Measurements from ENCODE around the gene ATE1. TPM values are rescaled to one million over a fixed set of nuclear protein-coding genes. Genes with fewer than 3 reads are reported as not detected.

ATE1 gene
- total and polyA plus RNA-seq, 8 donors, result 24.5 to 35.4 (median 31.9) TPM

DNA sequence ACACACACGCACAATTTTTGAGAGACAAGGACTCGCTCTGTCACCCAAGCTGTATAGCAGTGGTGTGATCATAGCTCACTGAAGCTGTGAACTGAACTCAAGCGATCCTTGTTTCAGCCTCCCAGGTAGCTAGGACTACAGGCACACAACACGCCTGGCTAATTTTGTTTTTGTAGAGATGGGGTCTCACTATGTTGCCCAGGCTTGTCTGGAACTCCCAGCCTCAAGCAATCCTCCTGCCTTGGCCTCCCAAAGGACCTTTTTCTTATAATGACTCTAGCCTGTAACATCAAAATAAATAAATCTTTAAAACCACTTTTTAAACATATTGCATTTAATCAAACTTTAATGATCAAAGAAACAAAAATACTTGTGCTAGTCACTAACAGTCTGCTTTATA, 188.7 kb downstream of the ATE1 start:
- TF ChIP-seq, protein P1, sequence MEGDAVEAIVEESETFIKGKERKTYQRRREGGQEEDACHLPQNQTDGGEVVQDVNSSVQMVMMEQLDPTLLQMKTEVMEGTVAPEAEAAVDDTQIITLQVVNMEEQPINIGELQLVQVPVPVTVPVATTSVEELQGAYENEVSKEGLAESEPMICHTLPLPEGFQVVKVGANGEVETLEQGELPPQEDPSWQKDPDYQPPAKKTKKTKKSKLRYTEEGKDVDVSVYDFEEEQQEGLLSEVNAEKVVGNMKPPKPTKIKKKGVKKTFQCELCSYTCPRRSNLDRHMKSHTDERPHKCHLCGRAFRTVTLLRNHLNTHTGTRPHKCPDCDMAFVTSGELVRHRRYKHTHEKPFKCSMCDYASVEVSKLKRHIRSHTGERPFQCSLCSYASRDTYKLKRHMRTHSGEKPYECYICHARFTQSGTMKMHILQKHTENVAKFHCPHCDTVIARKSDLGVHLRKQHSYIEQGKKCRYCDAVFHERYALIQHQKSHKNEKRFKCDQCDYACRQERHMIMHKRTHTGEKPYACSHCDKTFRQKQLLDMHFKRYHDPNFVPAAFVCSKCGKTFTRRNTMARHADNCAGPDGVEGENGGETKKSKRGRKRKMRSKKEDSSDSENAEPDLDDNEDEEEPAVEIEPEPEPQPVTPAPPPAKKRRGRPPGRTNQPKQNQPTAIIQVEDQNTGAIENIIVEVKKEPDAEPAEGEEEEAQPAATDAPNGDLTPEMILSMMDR (IDR thresholded peaks at IDR 0.05), result no peak
- Histone ChIP-seq H3K27ac (no peak overlapping the region), H3K4me1 (peaks cover 0 to 3% of the 10 kb centered on the region in 2 donors), H3K4me3 (no peak overlapping the region), H3K27me3 (peaks cover 4 to 33% of the 10 kb centered on the region in 2 donors), H3K36me3 (peaks cover 0 to 16% of the 10 kb centered on the region in 2 donors), H3K9me3 (no peaks in the 10 kb centered on the region)
- no peak for ATAC-seq
- no peak for DNase-seq
- intact Hi-C loops (cut with DNase I), result loop anchor here in 1 of 2 donors (10.0 kb wide), 1 partner anchor 794 kb away; no protein-coding TSS in a partner anchor

- no peaks in the 10 kb centered on the region for H3K36me3 ChIP-seq
- H3K4me3 ChIP-seq, result no peak overlapping the region
- ATAC-seq (no peak), DNase-seq (peak in 1 of 4 donors; percentile 25)
- H3K27me3 ChIP-seq, result peaks cover 4 to 50% of the 10 kb centered on the region in 2 donors
- peaks cover 0 to 3% of the 10 kb centered on the region in 2 donors for H3K4me1 ChIP-seq
- H3K27ac ChIP-seq, result no peak overlapping the region
- TF ChIP-seq, protein P1 (IDR thresholded peaks at IDR 0.05), result no peak
- intact Hi-C loops (cut with DNase I), result loop anchor here in 1 of 2 donors (10.0 kb wide), 1 partner anchor 792 kb away; no protein-coding TSS in a partner anchor
- H3K9me3 ChIP-seq, result no peaks in the 10 kb centered on the region
Observed at GRCh38 chr10:121736315-121737130, 191.3 kb downstream of the ATE1 start.

DNA sequence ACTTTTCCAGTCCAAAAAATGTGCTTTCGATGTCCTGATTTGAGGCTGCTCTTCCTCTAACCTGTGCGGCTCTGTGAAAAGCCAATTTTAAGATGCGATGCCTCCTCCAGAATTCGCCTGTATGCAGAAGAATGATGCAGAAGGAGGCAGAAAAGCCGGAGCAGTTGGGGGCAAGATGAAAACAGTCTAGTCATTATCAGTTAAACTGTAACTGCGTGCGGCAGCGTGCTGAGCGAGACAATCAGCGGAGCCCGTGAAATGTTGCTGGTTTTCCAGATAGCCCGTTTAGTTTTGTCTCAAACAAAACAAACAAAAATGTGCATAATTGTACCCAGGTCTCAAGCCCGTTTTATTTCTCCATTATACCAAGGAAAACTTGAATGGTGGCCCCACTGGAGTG, 192.6 kb downstream of the ATE1 start:
- intact Hi-C loops (cut with DNase I), result loop anchor here in 1 of 2 donors (10.0 kb wide), 1 partner anchor 790 kb away; no protein-coding TSS in a partner anchor
- no peak for ATAC-seq
- Histone ChIP-seq H3K27me3 (peaks cover 4 to 57% of the 10 kb centered on the region in 2 donors), H3K9me3 (no peaks in the 10 kb centered on the region), H3K4me1 (peaks cover 0 to 3% of the 10 kb centered on the region in 2 donors), H3K27ac (no peak overlapping the region), H3K4me3 (no peak overlapping the region), H3K36me3 (no peaks in the 10 kb centered on the region)
- no peak for DNase-seq
- TF ChIP-seq, protein P1 (IDR thresholded peaks at IDR 0.05), result no peak

DNA sequence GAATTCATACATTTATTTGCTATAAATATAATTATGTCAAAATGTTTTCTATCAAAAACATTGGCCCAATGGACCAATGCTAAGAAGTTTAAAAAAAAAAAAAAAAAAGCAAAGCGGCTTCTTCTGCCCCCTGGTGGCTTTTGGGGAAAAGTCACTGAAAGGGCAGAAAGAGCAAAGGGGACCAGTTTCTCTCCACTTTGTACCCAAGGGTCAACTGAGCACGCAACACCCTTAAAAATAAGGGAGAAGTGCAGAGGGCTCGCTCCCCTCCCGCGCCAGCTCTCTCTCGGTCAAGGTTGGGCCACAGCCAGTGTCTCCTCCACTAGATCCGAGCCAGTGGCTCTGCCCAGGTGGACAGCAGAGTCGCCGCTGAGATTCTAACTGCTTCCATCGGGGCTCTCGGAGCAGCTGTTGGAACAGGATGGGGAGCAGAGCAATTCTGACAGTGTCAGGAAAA, 193.2 kb downstream of the ATE1 start:
- no peaks in the 10 kb centered on the region for H3K9me3 ChIP-seq
- TF ChIP-seq, protein P1 (IDR thresholded peaks at IDR 0.05), result peak; percentile 64 to 68
- H3K36me3 ChIP-seq, result no peaks in the 10 kb centered on the region
- H3K27me3 ChIP-seq, result peaks cover 4 to 57% of the 10 kb centered on the region in 2 donors
- H3K4me1 ChIP-seq, result peaks cover 0 to 3% of the 10 kb centered on the region in 2 donors
- H3K27ac ChIP-seq, result no peak overlapping the region
- intact Hi-C loops (cut with DNase I), result loop anchor here in 1 of 2 donors (10.0 kb wide), 1 partner anchor 790 kb away; no protein-coding TSS in a partner anchor
- no peak overlapping the region for H3K4me3 ChIP-seq
- ATAC-seq (peak; percentile 63), DNase-seq (peak in 1 of 4 donors; percentile 13)

Measured in left lung (tissue), 10 donors.